GM10248 (cell line): ENCODE measurements around the gene MAML3.

Experiments used
- CTCF ChIA-PET: fragments of 300-600 bp; sonication (Branson Sonifier 250); formaldehyde crosslinking; extraction: SDS; loops from one replicate; lab custom pipeline; 2021; ENCODE audit warnings: antibody characterized with exemption; lab: Yijun Ruan, JAX
- POLR2A ChIA-PET: fragments of 350-650 bp; sonication (Branson Sonifier 250); formaldehyde crosslinking; extraction: SDS; loops from one replicate; lab custom pipeline; 2020; ENCODE audit warnings: antibody characterized with exemption; lab: Yijun Ruan, JAX
- DNase-seq: peaks from one replicate; pipeline ENCODE4 v3.0.0; 2012; ENCODE audit errors: extremely low spot score
- CTCF ChIP-seq: IDR thresholded peaks from 2 replicates; pipeline ENCODE4 v1.5.1; 2012; ENCODE audit warnings: mild to moderate bottlenecking, low read depth; ENCODE audit errors: extremely low read depth, missing control alignments, control extremely low read depth

MAML3 gene

DNA sequence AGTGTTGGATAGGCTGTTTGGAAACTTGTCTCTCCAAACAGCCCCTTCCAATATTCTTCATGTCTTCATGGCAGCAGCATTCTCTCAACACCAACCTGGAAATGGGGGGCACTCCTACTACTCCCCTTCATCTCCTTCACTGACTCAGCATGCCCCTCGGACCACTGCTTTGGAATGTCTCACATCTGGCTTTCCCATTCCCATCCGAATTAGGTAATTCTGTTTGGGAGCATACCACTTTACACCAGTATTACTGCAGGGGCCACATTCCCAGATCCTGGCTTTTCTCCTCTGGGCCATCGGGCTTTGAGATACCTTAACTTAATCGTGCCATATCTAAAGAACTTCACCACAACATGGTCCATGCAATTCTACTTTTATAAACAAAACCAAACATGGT, 100.8 kb downstream of the MAML3 start:
- POLR2A ChIA-PET, result no interaction called here
- CTCF ChIA-PET, result interaction anchor here (1.7 to 2.4 kb wide), 3 partner anchors 16 to 450 kb away, joined by 5 to 13 read pairs (median 5); no protein-coding TSS in a partner anchor
- TF ChIP-seq CTCF, result no peak
- DNase-seq, result no peak

DNA sequence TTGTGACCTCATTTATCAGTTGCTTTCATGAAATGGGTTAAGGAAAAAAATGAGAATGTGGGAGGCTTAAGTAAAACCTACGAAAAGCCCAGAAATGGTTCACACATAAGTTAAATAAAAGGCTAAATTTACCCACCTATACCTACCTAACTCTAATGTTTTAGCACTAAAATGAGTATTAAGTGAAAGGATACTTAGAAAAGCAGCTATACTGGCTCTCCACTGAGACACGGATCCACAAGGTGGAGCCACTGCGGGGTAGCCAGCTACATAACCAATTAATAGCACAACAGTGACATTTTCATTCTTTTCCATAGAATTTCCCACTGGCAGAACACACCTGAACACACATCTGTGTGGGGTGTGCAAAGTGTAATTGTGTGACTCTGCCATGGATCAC, 101.9 kb downstream of the MAML3 start:
- DNase-seq, result peak; percentile 18
- TF ChIP-seq CTCF, result peak; percentile 53
- POLR2A ChIA-PET, result no interaction called here
- CTCF ChIA-PET, result interaction anchor here (1.3 to 2.4 kb wide), 4 partner anchors 15 to 557 kb away, joined by 3 to 13 read pairs (median 5); no protein-coding TSS in a partner anchor

- CTCF ChIA-PET, result interaction anchor here (1.1 kb wide), 1 partner anchor 227 kb away, joined by 3 read pairs; no protein-coding TSS in a partner anchor
- peak; percentile 25 for DNase-seq
- TF ChIP-seq CTCF, result peak; percentile 38
- POLR2A ChIA-PET, result no interaction called here
Measured at GRCh38 chr4:140049849-140050637, 103.9 kb downstream of the MAML3 start.

DNA sequence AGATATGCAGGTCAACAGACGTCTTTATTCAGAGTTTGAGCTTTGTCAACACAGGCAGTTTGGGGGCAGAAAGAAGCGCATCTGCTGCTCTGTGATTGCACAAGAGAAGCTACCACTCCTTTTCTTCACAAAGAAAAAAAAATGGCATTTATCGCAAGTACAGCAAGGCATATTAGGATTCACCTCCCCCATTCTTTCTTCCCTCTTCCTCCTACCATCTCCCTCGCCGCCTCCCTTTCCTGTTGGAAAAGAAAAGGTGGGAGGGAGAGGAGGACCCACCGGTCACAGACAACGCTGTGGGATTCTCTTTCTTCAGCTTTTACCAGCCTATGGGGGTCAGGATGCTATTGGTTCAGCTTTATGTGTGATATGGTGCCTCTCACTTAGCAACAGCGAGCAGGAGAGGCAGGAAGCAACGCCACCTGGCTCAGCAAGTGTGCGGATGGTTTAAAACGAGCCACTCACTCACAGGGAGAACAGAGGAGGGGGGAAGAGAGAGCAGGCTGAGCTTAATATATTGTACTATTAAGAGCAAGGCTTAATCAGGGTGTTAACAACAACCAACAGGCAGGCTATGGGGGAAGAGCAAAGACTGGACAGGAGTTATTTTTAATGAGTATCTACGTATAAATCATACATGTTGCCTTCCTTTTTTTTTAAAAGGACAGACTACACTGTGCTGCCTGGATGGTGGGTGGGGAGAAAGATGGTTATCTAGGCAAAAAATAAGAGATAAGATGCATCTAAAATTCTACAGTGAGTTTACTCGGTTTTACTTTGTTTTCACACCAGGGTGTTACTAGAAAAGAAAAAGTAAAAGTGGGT, 104.7 kb downstream of the MAML3 start:
- peak; percentile 16 for DNase-seq
- ChIA-PET CTCF (interaction anchor here (1.1 kb wide), 1 partner anchor 226 kb away, joined by 3 read pairs; no protein-coding TSS in a partner anchor), POLR2A (no interaction called here)
- TF ChIP-seq CTCF, result no peak

GRCh38 chr4:140048419-140048995, 105.5 kb downstream of the MAML3 start:
- POLR2A ChIA-PET, result no interaction called here
- no peak for DNase-seq
- TF ChIP-seq CTCF, result no peak
- CTCF ChIA-PET, result interaction anchor here (1.1 kb wide), 1 partner anchor 226 kb away, joined by 3 read pairs; no protein-coding TSS in a partner anchor

DNA sequence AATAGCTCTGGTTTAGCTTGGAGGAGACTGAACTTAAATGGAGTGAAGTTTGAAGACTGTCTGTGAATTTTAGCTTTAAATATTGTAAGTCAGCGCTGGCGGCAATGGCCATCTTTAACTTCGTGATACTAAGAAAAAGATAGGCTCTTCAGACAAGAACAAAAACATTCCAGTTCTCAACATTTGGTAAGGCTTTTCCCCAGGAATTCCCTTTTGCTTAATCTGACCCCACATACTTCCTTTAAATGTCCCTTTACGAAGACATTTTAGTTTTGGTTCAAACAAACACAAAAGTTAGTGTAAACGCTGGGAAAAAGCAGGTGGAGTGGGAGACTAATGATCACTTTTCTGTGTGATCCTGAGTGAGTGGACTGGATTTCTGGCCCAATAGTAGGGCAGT, 106.2 kb downstream of the MAML3 start:
- CTCF ChIA-PET, result no interaction called here
- TF ChIP-seq CTCF, result no peak
- DNase-seq, result no peak
- POLR2A ChIA-PET, result no interaction called here
